Hepatocyte (in vitro differentiated cells): Measurements from ENCODE around the gene SLC30A7.

Source experiments
- EZH2 ChIP-seq: fragments of 200-600 bp; sonication (generic); IDR thresholded peaks from 2 replicates; pipeline ENCODE4 v1.6.1; 2016; ENCODE audit warnings: antibody characterized with exemption, mild to moderate bottlenecking, borderline replicate concordance
- EZH2phosphoT487 ChIP-seq: fragments of 200-600 bp; sonication (generic); IDR thresholded peaks from one replicate; pipeline ENCODE4 v1.6.1; 2018; ENCODE audit warnings: antibody characterized with exemption, mild to moderate bottlenecking, low read depth, moderate library complexity; ENCODE audit not compliant: unreplicated experiment, severe bottlenecking
- TF ChIP-seq, protein P1 (sequence below): fragments of 200-600 bp; sonication (generic); IDR thresholded peaks from 2 replicates; pipeline ENCODE4 v1.5.1; 2016; ENCODE audit warnings: antibody characterized with exemption, mild to moderate bottlenecking; ENCODE audit not compliant: poor library complexity

DNA sequence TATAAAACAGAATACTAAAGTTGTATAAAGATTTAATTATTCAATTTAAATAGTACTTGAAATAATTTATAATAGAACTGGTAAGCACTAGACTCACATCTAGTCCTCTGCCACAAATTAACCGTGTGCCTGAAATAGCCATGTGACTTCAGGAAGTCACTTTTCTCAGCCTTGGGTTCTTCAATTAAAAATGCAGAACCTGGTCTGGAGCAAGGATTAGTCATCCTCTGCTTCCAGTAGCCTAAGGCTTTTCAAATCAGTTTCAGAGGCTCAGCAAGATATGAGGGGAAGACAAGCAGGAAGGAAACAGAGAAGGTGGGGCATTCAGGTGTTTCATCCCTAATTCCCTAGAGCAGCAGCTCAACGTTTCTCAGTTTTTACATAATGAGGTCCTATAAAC is 106.7 kb downstream of the SLC30A7 start:
- TF ChIP-seq, protein P1, sequence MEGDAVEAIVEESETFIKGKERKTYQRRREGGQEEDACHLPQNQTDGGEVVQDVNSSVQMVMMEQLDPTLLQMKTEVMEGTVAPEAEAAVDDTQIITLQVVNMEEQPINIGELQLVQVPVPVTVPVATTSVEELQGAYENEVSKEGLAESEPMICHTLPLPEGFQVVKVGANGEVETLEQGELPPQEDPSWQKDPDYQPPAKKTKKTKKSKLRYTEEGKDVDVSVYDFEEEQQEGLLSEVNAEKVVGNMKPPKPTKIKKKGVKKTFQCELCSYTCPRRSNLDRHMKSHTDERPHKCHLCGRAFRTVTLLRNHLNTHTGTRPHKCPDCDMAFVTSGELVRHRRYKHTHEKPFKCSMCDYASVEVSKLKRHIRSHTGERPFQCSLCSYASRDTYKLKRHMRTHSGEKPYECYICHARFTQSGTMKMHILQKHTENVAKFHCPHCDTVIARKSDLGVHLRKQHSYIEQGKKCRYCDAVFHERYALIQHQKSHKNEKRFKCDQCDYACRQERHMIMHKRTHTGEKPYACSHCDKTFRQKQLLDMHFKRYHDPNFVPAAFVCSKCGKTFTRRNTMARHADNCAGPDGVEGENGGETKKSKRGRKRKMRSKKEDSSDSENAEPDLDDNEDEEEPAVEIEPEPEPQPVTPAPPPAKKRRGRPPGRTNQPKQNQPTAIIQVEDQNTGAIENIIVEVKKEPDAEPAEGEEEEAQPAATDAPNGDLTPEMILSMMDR: no peak
- no peak for TF ChIP-seq EZH2
- no peak for TF ChIP-seq EZH2phosphoT487
